Dermis blood vessel endothelial cell (primary cell): ENCODE data around the gene ASCC1. TPM values are rescaled to one million over a fixed set of nuclear protein-coding genes. Genes with fewer than 3 reads are reported as not detected.

ENCODE experiments used
- DNase-seq: peaks from one replicate; pipeline ENCODE4 v3.0.0; 2010
- total RNA-seq: library from RNA; depleted of rRNA; stranded (reverse); fragments of >200 nt; gene quantifications from 2 replicates; pipeline ENCODE4 v1.2.3, GENCODE V29; 2014

ASCC1 gene
- total RNA-seq, 1 donor from 2014 or later: 33.5 TPM

DNA sequence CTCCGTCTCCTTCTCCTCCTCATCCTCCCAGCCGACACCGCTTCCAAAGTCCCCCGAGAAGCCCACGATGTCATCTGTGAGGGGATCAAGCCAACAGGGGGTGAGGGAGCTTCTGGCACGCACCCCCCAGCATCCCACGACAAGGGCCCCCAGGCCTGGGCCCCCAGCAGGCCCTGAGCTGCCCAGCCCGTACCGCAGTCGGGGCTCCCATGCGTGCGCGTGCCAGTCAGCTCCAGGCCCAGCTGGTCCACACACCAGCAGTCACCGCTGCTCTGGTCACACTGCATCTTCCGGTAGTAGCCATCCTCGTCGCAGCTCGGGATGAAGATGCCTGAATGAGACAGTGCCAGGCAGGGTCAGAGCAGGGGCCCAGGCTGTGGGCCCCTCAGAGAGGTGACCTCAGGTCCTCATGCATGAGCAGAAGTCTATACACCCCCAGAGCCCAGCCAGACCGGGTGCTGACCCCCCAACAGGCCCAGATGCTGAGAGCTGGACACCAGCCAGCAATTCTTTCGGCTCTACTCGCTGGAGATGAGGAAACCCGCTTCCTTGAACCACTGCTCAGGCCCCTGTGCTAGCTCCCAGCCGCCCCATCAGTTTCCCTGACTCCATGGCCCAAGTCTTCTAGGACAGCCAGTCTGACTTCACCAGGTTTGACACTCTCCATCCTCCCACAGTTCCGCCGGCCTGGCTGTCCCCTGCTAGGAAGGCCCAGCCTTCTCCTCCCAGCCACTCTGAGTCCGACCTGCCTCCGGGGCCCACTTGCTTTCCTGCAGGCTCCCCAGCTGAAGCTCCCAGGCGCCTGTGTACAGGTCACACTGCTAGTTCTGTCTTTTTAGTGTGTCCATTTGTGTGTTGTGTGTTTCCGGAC is 153.0 kb downstream of the ASCC1 start:
- no peak for DNase-seq

DNA sequence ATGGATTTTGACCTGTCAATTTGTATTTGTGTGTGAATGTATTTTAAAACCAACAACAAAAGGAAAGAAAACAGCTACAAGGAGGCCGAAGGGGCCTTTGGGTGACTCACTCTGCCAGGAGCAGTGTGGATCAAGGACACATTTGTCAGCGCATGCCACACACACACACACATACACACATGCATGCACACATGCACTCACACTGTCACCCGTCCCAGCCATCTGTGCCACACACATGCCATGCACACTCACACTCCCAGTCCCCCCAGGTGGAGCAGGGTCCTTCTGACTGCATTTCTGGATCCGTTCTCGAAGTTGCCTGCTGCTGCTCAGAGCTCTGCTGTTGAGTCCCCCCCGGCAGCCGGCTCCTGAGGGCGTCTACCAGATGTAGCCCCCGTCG is 153.7 kb downstream of the ASCC1 start:
- DNase-seq: no peak

DNA sequence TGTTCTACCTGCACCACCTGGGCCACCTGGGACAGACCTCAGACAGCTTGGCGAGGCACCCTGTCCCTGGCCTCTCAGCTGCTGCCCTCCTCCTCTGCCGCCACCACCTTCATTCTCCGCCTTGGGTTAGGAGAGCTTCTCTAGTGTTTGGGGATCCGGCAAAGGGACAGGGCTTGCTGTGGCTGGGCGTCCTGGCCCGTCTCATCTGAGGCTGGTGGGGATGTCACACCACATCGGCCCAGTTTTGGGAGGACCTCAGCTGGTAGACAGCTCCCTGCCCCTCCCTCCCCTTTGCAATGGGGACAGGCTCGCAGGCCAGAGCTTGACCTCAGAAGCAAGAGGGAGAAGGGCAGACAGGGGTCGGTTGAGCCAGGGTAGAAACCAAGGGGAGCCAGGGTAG is 154.1 kb downstream of the ASCC1 start:
- no peak for DNase-seq

DNA sequence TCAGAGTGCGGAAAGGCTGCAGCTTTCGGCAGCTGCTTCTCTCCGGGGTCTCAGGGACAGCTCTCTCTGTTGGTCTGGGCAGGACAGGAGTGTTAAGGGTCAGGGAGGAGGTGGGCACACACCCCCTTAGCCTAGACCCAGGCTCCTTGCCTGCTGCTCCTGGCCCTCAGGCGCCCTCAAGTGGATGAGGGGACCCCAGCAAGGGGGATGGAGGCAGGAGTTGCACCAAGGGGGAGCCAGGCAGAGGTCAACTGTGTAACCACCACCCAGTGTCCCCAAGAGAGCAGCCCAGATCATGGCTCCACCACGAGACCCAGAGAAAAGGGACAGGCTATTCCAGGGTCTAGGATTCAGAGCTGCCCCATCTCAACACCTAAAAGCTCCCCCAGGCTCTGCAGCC is 154.6 kb downstream of the ASCC1 start:
- no peak for DNase-seq

DNA sequence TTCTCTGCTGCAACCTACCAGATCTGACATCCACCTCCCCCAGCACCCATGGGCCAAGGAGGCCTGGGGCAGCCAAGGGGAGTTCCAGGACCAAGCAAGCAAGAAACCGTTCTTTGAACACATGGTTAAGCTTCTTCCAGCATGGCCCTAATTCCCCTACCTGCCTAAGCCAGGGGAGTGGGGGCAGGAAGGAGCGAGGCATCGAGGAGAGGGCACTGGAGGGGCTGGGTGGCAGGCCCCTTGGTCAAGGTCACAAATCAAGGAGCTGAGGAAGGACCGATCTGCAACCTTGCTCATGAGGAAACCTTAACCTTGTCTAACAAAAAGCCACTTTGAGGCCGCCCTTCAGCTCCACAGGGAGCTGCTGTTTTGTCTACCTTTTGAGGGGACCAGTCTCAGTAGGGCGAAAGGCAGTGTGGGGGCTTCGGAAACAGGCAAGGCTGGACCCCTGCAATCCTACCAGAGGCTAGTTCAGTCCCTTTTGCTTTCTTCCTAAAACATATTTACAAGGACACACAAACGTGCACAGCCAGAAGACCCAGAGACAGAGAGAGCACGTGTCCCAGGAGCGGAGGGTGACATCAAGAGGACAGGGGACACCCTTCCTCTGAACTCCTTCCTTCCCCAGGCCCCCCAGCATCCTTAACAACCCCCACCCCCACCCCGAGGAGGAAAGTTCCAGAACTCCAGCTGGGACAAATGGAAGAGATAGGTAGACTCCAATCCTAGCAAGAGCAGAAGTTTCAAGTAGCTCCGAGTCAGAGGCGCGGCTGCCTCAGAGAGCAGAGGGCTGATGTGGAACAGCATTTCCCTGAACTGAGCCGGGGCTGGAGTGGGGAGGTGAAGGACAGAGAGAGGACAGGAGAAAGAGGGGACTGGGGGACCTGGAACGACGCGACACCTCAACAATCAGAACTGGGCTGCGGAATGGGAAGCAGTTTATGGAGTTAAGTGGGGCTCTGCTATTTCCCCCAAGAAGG is 155.9 kb downstream of the ASCC1 start:
- no peak for DNase-seq

DNA sequence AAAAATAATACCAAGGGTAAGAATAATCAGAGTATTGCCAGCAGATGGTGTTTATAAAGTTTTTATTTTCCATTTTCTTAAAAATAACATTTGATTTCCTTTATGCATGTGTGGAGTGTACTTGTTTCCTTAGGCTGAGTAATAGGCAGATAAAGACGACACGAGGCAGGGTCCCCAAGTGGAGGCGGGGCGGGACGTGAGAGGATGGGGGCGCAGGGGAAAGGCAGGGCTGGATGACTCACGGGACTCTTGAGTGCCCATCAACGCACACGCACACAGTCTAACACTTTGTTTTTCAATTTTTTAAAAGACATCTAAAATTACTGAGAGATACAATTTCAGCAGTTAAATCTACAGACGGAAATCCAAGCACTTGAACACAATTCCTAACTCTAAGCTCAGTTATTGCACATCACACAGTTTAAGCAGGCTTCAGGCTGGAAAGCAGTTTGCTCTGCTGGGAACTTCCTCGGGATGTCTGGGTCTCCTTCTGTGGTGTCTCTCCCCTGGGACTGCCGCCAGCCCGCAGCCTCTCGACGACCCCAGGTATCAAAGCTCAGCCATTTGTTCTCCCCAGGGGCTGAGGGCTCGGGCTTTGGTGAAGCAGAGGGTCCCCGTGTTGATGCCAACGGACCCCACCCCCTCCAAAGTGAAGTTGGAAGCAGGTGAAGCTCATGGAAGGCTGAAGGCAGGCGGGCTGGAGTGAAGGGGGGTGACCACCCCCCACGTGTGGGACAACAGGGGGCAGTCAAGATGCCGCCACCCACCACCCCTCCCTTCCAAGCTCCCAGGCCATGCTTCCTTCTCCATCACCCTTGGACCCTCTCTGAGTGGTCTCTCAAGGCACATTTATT is 156.9 kb downstream of the ASCC1 start:
- peak; percentile 23 for DNase-seq

DNA sequence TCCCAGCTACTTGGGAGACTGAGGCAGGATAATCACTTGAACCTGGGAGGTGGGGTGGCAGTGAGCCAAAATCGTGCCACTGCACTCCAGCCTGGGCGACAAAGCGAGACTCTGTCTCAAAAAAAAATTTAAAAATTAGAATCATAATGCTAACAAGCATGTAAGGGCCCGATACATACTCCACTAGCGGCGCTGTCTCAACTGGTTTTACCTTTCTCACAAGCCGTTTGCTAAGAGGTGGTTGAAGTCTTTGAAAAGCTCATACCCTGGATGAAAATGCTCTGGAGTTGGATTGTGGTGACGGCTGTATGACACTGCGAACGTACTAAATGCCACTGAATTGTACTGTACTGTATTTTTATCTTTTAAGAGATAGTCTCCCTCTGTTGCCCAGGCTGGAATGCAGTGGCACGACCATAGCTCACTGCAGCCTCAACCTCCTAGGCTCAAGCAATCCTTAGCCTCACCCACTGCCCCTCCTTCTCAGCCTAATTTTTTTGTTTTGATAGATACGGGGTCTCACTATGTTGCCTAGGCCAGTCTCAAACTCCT is 157.7 kb downstream of the ASCC1 start:
- no peak for DNase-seq

DNA sequence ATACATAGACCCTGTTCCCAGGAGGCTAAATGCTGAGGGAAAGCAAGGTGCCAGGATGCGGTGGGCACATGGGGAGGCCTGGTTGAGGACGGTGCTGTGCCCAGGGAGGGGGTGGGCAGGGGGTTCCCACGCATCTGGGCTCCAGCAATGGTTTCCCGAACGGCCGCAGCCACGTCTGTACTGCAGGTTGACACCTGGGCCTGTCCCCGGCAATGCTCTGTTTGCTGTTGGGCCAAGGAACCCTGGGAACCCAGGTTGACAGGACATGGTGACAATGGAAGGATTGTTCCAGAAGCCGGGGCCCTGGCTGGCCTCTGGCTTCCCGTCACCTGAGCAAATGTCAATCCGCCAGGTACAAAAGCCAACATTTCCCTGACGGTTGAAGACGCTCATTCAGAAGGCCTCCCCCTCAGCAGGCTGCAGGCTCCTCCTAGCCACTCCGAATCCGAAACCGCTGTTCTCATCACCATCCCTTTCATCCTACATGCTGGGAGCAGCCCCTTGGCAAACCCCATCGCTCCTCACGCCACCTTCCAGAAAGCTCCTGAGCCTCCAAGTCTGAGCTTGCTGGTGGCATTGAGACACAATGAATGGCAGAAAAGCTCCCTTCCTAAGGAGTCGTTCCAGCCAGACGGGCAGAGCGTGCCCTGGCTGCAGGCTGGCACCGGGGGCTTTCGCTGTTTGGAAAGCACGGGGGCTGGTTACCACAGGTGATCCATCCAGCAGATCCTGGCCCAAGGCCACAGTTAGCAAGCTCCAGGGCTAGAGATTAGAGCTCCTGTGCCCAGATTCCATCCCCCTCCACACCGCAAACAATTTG is 158.9 kb downstream of the ASCC1 start:
- DNase-seq: no peak

DNA sequence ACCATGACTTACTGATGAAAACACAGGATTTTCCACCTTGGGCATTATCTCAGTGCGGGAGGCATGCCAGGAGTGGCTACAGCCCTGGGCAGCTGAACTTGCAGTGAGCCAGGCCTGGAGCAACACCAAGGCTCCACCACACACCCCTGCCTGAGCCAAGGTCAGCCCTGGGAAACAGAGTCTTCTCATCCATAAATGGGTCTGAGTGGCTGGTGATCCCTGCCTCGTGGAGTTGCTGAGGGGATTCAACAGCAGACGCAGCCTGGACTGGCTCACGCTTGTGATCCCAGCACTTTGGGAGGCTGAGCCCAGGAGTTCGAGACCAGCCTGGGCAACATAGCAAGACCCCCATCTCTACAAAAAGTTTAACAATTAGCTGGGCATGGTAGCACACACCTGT is 160.0 kb downstream of the ASCC1 start:
- DNase-seq: no peak

DNA sequence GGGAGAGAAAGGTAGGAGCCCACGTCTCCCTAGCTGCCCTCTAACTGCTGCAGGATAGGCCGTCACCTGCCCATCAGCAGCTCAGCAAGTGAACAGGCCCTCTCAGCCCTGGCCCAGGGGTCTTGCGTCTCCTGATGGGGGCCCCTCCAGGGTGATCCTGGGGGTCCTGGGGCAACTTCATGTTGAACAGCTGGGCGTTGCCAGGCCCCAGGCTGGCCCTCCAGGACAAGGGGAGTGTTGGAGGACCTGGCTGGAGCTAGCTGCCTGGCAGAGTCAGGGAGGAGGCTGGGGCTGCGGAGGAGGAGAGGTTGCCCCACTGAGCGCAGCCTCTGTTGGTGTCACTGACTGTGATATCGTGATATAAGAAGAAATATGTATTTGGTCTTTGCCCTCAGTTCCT is 162.4 kb downstream of the ASCC1 start:
- no peak for DNase-seq

DNA sequence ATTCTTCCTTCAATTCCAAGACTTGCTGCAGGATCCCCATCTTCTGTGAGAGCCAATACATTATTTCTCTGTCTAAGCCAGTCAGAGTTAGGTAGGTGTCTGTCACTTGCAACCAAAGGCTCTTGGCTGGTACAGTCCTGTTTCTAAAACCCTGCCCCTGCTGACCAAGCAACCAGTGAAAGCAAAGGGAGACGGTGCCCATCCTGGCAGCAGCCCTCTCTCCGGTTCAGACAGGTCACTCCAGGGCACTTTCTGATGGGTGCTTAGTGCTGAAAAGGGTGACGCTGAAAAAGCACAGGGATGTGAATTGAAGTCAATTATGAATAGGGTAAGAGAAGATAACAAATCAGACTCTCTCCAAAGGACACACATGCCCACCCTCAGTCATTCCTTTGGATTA is 165.2 kb downstream of the ASCC1 start:
- no peak for DNase-seq

DNA sequence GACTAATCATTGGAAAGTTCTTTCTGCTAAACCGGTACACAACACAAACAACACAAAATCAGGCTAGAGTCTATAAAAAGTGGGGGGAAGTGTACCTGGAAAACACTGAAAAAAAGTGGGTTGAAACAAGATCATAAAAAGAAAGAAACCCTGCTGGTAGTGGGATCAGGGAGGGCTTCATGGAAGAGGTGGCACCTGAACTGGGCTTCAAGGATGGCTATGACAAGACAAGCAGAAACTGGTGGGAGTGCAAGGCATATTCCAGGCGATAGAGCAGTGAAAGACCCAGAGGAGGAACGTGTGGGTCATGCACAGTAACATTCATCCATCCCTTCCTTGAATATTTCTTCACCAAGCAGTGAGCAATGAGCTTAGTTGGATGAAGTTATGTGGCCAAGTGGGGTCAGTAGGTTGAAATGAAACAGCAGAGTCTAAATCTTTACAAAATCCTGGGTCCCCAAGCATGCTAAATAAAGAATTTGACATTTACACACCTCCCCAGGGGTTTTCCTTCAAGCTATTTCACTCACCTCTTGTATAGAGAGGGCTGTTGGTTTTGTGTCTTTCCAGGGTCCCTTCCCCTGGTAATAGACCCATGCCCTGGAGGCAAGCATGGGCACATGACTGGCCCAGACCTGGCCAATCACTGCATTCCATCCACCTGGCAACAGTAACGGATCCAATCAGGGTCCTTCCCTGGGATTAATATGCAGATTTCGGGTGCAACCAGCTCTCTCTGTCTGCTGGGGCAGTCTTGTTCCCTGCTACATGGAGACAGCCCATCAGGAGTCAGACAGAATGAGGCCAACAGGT is 165.9 kb downstream of the ASCC1 start:
- DNase-seq: no peak

DNA sequence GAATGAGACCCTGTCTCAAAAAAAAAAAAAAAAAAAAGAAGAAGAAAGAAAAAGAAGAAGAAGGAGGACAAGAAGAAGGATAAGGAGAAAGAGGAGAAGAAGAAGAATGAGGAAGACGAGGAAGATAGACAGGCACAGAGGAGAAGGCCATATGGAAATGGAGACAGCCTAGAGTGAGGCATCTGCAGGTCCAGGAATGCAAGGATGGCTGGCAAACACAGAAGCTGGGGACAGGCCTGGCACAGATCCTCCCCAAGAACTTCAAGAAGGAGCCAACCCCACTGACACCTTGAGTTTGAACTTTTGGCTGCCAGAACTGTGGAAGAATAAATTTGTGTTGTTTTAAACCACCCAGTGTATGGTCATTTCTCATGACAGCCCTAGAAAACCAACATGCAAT is 166.6 kb downstream of the ASCC1 start:
- DNase-seq: no peak

DNA sequence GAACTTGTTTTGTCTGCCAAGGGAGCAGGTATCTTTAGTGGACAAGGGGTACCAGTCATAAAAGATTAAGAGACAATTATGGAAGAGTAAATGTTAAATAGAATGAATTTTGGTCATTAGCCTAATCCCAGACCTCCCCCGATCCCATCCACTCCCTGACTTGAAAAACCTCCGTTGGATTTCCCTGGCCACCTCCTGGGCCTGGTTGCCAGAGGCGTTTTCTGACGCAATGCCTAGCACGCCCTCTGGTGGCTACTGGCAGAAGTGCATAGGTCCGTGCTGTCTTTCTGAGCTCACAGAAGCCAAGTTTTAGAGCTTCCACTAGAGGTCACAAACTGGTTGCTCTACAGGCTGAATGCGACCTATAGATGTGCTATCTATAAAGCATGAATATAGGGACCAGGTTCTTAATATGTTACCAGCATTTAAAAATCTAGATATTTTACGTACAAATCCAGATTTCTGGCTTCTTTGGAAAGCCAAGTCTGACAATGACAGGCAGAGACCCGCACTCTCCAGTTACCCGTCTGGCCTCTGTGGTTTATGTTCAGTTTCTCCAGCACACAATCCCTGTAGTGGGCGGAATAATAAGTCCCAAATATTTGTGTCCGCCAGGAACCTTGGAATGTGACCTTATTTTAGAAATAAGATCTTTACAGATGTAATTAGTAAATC is 167.5 kb downstream of the ASCC1 start:
- peak; percentile 95 for DNase-seq

Other genes with a start within 250 kb of the ASCC1 start
- 3.5 and 6.6 TPM in 2 replicates for gene SPOCK2, start 127.7 kb downstream of the ASCC1 start, total RNA-seq
- 51.5 and 54.5 TPM in 2 replicates for gene ANAPC16, start 264 bp downstream of the ASCC1 start, total RNA-seq
- gene DDIT4, start 57.6 kb upstream of the ASCC1 start, total RNA-seq: 146 and 173 TPM in 2 replicates
- gene DNAJB12, start 138.6 kb upstream of the ASCC1 start, total RNA-seq: 25.9 and 35.9 TPM in 2 replicates